Dermis microvascular lymphatic vessel endothelial cell (primary cell): ENCODE data around the gene UBTD2. TPM values are rescaled to one million over a fixed set of nuclear protein-coding genes. Genes with fewer than 3 reads are reported as not detected.

ENCODE experiments used
- DNase-seq, 2 donors: peaks; one replicate each; pipeline versions ENCODE4 v3.0.0 to v3.0.0-alpha.2; 2010; ENCODE audit warnings: low read depth in 2 of 2
- total RNA-seq: library from RNA; depleted of rRNA; stranded (reverse); fragments of >200 nt; gene quantifications from 2 replicates; pipeline ENCODE4 v1.2.1, GENCODE V29; 2014

UBTD2 gene
- total RNA-seq, 1 donor from 2014 or later = 15.7 TPM

DNA sequence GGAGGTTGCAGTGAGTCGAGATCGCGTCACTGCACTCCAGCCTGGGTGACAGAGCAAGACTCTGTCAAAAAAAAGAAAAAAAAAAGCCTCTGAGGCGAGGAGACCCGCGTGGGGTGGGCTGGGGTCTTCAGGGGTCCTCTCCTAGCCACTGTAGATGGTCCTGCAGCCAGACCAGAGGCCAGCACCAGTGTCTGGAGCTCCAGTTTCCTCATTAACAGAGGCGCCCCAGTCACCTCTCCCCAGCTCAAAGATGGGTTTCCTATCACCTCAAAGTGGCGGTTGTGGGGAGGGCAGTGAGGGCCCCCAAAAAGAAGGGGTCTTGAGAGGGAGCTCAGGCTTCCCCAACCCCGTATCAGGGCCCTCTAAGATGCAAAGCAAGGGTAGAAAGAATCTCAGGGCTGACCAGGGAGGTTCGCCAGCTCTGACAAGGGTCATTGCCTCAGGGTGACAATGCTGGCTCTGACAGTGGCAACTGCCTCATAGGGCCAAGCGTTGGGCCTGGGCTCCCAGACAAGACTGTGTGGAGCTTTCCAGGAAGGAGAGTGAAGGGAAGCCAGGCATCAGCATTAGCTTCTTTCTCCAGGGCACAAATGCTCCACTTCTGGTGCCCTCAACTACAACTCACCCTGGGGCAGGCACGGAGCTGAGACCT is 110.5 kb downstream of the UBTD2 start:
- no peak for DNase-seq

DNA sequence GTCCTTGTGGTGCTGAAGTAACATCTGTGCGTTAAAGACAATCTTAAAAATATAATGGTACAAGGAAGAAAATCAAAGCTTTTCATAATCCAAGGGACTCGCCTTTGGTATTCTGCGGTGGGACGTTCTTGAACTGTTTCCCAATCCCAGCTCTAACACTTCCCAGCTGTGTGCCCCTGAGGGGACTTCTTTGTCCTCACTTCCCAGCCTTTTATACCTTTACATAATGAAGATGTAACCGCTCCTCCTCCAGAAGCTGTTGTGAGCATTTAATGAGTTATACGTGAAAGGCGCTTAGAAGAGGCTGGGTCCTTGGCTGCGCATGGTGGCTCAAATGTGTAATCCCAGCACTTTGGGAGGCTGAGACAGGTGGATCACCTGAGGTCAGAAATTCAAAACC is 112.4 kb downstream of the UBTD2 start:
- no peak for DNase-seq

DNA sequence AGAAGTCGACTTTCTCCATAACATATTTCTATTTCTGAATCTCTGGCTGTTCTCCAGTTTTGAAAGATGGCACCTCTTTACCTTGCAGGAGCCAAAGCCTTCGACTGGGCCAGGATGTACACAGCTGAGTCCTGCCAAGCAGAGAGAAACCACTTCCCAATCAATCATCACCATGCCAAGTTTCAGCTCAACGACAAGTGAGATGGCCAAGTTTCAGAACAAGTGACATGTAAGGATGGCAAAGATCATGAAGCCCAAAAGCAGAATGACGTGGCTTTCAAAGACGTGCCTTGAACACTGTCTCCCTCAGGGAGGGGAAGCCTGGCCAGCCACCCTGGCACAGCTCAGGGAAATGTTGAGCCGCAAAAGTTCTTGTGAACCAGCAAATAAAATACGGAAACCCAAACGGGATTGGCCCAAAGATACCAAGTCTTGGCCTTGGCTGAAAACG is 113.3 kb downstream of the UBTD2 start:
- no peak for DNase-seq

DNA sequence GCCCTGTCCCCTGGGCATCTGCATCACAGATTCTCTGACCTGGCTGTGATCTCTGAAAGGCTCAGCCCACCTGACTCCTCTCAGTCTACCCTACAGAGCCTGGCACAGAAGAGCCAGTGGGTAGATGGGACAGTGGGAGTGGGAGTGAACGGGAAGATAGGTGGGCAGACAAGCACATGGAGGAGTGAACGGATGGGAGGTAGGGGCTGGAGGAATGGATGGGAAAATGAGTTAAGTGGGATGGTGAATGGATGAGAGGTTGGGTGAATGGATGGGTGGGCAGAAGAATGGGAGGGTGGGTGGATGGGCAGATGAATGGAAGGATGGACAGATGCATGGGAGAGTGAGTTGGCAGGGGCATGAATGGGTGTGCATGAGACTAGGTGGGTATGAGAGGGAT is 114.3 kb downstream of the UBTD2 start:
- DNase-seq = no peak

DNA sequence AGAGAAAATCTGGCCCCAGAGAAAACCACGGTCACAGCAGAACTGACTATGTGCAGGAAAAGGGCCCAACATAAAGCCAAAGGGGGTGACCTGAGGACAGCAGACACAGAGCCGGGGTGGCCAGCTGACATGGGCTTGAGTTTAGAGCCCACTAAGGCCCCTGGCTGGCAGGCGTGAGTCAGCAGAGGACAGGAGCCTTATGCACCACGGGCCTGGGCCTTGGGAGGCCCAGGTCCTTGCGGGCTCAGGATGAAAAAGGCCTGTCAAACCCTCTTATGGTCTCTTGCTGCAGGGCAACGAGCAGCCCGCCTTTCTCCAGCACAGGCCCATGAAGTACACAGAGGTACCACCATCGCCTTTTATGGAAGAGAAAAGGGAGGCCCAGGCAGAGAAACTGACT is 115.3 kb downstream of the UBTD2 start:
- no peak for DNase-seq

DNA sequence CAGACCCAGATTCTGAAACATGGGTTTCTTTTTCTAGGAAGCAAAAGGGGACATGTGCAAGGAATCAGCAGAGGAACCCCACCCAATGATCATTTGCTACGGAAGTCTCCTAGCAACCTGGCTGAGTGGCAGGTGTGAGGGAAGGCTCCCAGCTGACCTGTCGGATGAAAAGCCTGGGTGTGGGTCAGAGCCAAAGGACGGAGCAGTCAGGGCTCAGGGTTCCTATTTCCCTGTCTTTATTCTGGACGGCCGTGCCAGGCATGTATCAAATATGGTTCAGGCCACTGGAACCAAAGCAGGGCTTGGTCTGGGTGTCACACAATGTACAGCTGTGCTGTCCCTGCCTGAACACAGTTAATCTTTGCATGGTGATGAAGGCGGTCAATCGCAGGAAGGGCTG is 115.7 kb downstream of the UBTD2 start:
- no peak for DNase-seq

DNA sequence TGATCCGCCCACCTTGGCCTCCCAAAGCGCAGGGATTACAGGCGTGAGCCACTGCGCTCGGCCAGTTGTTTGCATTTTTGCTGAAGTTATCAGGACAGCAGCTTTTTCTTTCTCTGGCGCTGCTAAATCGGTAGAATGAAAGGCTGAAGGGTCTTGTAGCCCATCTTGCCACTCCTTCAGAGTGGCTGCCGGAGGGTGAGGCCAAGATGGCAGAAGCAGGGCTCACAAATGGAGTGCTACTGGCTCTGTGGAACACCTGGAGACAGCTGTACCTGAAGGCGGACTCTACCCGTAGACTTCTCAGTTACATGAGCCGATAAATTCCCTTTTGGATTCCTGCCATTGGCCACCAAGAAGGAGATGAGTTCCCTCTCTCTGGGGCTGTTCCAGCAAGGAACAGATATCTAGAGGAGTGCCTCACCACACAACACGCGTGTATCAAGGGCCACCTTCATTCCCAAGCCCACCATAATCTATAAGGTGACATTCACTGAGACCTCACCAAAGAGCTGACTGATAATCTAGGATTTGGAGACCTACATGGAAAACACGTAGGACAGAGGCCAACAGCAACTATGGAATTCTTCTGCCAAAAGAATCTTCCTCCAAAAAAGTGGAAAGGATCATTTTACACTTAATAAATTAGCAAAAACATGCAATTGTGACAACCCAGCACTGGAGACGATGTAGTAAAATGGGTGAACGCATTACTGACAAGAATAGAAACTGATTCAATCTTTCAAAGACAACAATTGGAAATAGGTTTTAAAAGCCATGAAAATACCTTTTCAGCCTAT is 117.3 kb downstream of the UBTD2 start:
- DNase-seq = no peak

DNA sequence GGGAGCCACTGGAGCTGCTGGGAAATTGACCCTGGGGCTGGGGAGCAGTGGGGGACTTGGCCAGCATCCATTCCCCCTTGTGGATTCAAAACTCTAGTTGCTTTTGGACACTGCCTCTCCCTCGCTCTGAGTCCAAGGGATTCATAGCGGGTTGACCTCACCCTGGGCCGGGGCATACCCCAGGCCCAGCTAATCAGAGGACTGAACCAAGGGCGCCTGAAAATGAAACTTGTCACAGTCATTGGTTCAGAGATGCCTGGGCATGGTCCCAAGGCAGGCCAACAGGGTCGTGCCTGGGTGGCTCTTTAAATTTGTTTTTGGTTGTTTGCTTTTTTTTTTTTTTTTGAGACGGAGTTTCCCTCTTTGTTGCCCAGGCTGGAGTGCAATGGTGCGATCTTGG is 118.1 kb downstream of the UBTD2 start:
- DNase-seq = no peak

DNA sequence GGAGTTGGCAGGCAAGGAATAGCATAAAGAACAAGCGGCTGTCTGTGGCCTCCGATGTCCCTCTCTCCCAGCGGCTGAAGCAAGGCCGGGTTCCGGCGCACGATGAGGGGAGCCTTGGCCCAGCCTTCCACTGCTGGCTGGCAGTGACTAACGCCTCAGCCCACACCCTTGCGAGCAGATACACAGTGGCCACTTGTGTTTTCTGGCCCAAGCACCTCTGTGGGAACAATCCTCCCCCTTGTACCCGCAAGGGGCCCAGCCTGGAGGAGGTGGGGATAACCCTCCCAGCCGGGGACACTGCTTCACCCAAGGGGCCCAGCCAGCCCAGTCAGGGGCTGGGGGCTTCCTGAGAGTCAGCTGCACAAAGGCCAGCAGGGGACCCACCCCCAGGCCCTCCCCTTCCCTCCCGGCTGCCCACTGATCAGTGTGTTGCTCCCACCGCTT is 118.8 kb downstream of the UBTD2 start:
- no peak for DNase-seq

DNA sequence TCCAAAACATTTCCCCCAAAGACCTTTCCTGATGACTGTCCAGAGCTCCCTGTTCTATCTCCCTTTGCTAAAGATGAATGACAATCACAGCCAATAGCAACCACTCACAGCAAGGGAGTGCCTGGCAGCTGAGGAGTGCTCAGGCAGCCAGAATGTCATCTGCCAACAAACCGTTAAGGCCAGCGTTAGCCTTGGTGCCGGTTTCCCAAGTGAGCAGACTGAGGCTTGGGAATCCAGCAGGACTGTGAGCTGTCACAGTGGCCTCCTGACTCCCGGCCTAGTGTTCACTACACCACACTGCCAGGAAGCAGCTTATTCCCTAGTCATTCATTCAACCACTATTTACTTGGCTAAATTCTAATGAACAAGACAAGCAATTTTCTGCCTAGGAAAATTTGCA is 120.2 kb downstream of the UBTD2 start:
- no peak for DNase-seq

DNA sequence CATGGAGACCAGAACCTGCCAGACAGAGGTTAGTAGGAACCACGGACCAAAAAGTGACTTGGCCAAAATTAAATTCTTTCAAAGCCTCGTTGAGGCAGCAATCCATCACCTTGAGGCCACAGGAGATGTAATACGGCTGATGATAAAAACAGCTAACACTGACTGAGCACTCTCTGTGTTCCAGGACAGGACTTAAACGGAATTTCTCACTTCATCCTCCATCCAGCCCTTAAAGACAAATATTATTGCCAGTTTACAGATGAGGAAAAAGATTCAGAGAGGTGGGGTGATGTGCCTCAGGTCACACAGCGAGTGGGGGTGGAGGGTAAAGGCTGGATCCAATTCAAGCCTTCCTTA is 120.6 kb downstream of the UBTD2 start:
- no peak for DNase-seq

DNA sequence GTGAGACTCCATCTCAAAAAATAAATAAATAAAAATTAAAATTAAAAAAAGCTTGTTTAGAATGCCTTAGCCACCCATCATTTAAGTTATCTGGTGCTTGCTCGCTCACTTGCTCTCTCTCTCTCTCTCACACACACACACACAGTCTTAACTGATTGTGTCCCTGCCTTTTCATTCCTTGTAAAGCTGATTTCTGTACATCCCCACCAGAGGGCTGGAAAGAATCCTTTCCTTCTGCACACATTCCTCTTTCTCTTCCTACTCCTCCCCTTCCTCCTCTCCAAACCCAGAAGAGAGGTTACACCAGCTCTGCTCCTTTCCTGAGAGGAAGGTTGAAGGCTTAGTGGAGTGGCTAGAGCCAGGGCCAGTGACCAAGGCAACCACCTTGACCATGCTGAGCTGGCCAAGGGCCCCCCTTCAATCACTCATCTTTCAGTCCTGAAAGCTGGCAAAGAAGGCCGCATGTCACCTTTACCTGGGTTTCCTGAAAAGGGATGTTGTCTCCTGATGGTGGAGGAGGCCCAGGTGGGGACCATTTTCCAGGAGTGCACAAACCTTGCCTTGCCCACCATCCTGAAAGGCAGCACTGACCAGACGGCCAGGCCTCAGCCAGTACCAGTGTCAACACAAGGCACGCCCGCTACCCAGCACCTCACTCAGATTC is 121.1 kb downstream of the UBTD2 start:
- DNase-seq = no peak

DNA sequence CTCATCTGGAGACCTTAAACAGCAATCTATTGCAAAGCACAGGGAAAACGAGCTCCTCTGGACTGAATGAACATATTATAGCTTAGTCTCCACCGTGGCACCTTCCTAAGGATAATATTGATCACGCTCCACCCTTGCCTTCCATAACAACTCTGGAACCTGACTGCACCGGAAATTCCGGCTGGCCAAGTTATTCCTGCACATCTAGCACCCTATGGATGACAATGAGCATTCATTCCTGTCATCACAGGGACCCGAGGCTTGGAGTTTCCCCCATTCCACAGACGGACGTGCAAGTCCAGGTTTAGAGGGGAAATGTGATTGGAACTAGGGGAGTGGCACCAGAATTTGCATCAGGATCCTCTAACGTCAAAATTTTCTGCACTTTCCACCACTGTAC is 123.1 kb downstream of the UBTD2 start:
- no peak for DNase-seq

Other genes with a start within 250 kb of the UBTD2 start
- 27.8 and 29.1 TPM in 2 replicates for gene STK10, start 95.5 kb downstream of the UBTD2 start, total RNA-seq
- gene EFCAB9, start 89.6 kb downstream of the UBTD2 start, total RNA-seq = not detected in 2 replicates
- gene SH3PXD2B, start 170.8 kb upstream of the UBTD2 start, total RNA-seq = 12.5 and 24.3 TPM in 2 replicates